Measurements from ENCODE around the gene RPS24.

- no peak for TF ChIP-seq NR2F2 (IDR thresholded peaks at IDR 0.05)
- TF ChIP-seq, protein P1, sequence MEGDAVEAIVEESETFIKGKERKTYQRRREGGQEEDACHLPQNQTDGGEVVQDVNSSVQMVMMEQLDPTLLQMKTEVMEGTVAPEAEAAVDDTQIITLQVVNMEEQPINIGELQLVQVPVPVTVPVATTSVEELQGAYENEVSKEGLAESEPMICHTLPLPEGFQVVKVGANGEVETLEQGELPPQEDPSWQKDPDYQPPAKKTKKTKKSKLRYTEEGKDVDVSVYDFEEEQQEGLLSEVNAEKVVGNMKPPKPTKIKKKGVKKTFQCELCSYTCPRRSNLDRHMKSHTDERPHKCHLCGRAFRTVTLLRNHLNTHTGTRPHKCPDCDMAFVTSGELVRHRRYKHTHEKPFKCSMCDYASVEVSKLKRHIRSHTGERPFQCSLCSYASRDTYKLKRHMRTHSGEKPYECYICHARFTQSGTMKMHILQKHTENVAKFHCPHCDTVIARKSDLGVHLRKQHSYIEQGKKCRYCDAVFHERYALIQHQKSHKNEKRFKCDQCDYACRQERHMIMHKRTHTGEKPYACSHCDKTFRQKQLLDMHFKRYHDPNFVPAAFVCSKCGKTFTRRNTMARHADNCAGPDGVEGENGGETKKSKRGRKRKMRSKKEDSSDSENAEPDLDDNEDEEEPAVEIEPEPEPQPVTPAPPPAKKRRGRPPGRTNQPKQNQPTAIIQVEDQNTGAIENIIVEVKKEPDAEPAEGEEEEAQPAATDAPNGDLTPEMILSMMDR (IDR thresholded peaks at IDR 0.05; ENCODE audit: low read depth, low read length, missing input control), result no peak
- TF ChIP-seq, protein P2, sequence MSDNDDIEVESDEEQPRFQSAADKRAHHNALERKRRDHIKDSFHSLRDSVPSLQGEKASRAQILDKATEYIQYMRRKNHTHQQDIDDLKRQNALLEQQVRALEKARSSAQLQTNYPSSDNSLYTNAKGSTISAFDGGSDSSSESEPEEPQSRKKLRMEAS (IDR thresholded peaks at IDR 0.05), result no peak
- TF ChIP-seq RAD21 (IDR thresholded peaks at IDR 0.05), result no peak
- TF ChIP-seq, protein P3, sequence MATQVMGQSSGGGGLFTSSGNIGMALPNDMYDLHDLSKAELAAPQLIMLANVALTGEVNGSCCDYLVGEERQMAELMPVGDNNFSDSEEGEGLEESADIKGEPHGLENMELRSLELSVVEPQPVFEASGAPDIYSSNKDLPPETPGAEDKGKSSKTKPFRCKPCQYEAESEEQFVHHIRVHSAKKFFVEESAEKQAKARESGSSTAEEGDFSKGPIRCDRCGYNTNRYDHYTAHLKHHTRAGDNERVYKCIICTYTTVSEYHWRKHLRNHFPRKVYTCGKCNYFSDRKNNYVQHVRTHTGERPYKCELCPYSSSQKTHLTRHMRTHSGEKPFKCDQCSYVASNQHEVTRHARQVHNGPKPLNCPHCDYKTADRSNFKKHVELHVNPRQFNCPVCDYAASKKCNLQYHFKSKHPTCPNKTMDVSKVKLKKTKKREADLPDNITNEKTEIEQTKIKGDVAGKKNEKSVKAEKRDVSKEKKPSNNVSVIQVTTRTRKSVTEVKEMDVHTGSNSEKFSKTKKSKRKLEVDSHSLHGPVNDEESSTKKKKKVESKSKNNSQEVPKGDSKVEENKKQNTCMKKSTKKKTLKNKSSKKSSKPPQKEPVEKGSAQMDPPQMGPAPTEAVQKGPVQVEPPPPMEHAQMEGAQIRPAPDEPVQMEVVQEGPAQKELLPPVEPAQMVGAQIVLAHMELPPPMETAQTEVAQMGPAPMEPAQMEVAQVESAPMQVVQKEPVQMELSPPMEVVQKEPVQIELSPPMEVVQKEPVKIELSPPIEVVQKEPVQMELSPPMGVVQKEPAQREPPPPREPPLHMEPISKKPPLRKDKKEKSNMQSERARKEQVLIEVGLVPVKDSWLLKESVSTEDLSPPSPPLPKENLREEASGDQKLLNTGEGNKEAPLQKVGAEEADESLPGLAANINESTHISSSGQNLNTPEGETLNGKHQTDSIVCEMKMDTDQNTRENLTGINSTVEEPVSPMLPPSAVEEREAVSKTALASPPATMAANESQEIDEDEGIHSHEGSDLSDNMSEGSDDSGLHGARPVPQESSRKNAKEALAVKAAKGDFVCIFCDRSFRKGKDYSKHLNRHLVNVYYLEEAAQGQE (IDR thresholded peaks at IDR 0.05), result no peak
- TF ChIP-seq, protein P4, sequence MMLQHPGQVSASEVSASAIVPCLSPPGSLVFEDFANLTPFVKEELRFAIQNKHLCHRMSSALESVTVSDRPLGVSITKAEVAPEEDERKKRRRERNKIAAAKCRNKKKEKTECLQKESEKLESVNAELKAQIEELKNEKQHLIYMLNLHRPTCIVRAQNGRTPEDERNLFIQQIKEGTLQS (IDR thresholded peaks at IDR 0.05), result no peak
- TF ChIP-seq GABPA (IDR thresholded peaks at IDR 0.05 in 1 of 2, conservative IDR thresholded peaks at IDR 0.05 in 1 of 2), result no peak
- no peak for TF ChIP-seq FOXA1 (IDR thresholded peaks at IDR 0.05)
- TF ChIP-seq YY1 (IDR thresholded peaks at IDR 0.05), result no peak
Measured at GRCh38 chr10:78063236-78063635, 29.6 kb downstream of the RPS24 start.
